Liver (tissue), 9 donors: ENCODE results near the gene MAP3K3. TPM values are rescaled to one million over a fixed set of nuclear protein-coding genes. Genes with fewer than 3 reads are reported as not detected.
A peak's percentile ranks its signal among the peaks of the same experiment; 100 is the strongest.

Experiments
- DNase-seq: peaks from one replicate; pipeline ENCODE4 v3.0.0-alpha.2; 2017; ENCODE audit warnings: low spot score
- H3K27ac ChIP-seq, 2 donors: one replicate each; pipeline ENCODE4 v1.7.0; 2013; ENCODE audit warnings: inconsistent platforms in 2 of 2, low read length in 2 of 2, control low read depth in 1 of 2, low read depth in 1 of 2, mild to moderate bottlenecking in 1 of 2
- H3K27me3 ChIP-seq, 4 donors: one replicate each; pipeline versions ENCODE4 v1.6.1 to v1.7.0; 2013; ENCODE audit warnings: low read length in 3 of 4, inconsistent platforms in 1 of 4, mild to moderate bottlenecking in 1 of 4, moderate library complexity in 1 of 4; ENCODE audit not compliant: control insufficient read depth in 4 of 4, insufficient read depth in 4 of 4
- H3K36me3 ChIP-seq, 4 donors: one replicate each; pipeline versions ENCODE4 v1.6.1 to v1.7.0; 2013; ENCODE audit warnings: low read length in 3 of 4, mild to moderate bottlenecking in 3 of 4, low read depth in 1 of 4, moderate library complexity in 1 of 4; ENCODE audit not compliant: control insufficient read depth in 4 of 4, insufficient read depth in 3 of 4
- H3K4me1 ChIP-seq, 4 donors: one replicate each; pipeline versions ENCODE4 v1.6.1 to v1.7.0; 2013; ENCODE audit warnings: low read length in 3 of 4, mild to moderate bottlenecking in 3 of 4, moderate library complexity in 1 of 4; ENCODE audit not compliant: control insufficient read depth in 4 of 4, insufficient read depth in 4 of 4
- H3K4me3 ChIP-seq, 3 donors: one replicate each; pipeline versions ENCODE4 v1.6.1 to v1.7.0; 2013; ENCODE audit warnings: low read length in 3 of 3, control low read depth in 1 of 3, low read depth in 1 of 3, mild to moderate bottlenecking in 1 of 3
- H3K9ac ChIP-seq, 2 donors: one replicate each; pipeline ENCODE4 v1.7.0; 2013; ENCODE audit warnings: low read length in 2 of 2, mild to moderate bottlenecking in 2 of 2, moderate library complexity in 2 of 2, control low read depth in 1 of 2, low read depth in 1 of 2
- H3K9me3 ChIP-seq, 4 donors: one replicate each; pipeline versions ENCODE4 v1.6.1 to v1.7.0; 2013; ENCODE audit warnings: low read length in 3 of 4; ENCODE audit not compliant: control insufficient read depth in 4 of 4
- EGR1 ChIP-seq, 2 donors: IDR thresholded peaks; 2 replicates each; pipeline ENCODE4 v1.6.1; 2016 to 2018; ENCODE audit warnings: antibody characterized with exemption in 2 of 2, low read depth in 2 of 2
- FOXA1 ChIP-seq: IDR thresholded peaks from 2 replicates; pipeline ENCODE4 v1.6.1; 2016; ENCODE audit warnings: antibody characterized with exemption
- FOXA2 ChIP-seq: IDR thresholded peaks from 2 replicates; pipeline ENCODE4 v1.6.1; 2016; ENCODE audit warnings: antibody characterized with exemption
- GABPA ChIP-seq, 2 donors: IDR thresholded peaks in 1 of 2; conservative IDR thresholded peaks in 1 of 2; 2 replicates each; pipeline ENCODE4 v1.6.1; 2016; ENCODE audit warnings: antibody characterized with exemption in 2 of 2, mild to moderate bottlenecking in 1 of 2, moderate library complexity in 1 of 2
- HNF4A ChIP-seq, 2 donors: conservative IDR thresholded peaks; 2 replicates each; pipeline ENCODE4 v1.6.1; 2016; ENCODE audit warnings: antibody characterized with exemption in 2 of 2, mild to moderate bottlenecking in 2 of 2
- HNF4G ChIP-seq: IDR thresholded peaks from 2 replicates; pipeline ENCODE4 v1.6.1; 2016; ENCODE audit warnings: antibody characterized with exemption
- JUND ChIP-seq, 2 donors: IDR thresholded peaks; 2 replicates each; pipeline ENCODE4 v1.6.1; 2016; ENCODE audit warnings: antibody characterized with exemption in 2 of 2
- NR2F2 ChIP-seq: IDR thresholded peaks from 2 replicates; pipeline ENCODE4 v1.6.1; 2016; ENCODE audit warnings: antibody characterized with exemption
- RAD21 ChIP-seq, 2 donors: IDR thresholded peaks; 2 replicates each; pipeline ENCODE4 v1.6.1; 2016; ENCODE audit warnings: antibody characterized with exemption in 2 of 2, mild to moderate bottlenecking in 2 of 2
- RXRA ChIP-seq, 2 donors: IDR thresholded peaks; 2 replicates each; pipeline ENCODE4 v1.6.1; 2017 to 2018; ENCODE audit warnings: antibody characterized with exemption in 2 of 2, mild to moderate bottlenecking in 1 of 2
- SP1 ChIP-seq: IDR thresholded peaks from 2 replicates; pipeline ENCODE4 v1.6.1; 2018; ENCODE audit warnings: antibody characterized with exemption, mild to moderate bottlenecking
- TAF1 ChIP-seq: conservative IDR thresholded peaks from 2 replicates; pipeline ENCODE4 v1.6.1; 2016; ENCODE audit warnings: antibody characterized with exemption, mild to moderate bottlenecking
- YY1 ChIP-seq: IDR thresholded peaks from 2 replicates; pipeline ENCODE4 v1.6.1; 2016; ENCODE audit warnings: antibody characterized with exemption, mild to moderate bottlenecking
- WGBS: extraction: QIAGEN DNeasy Blood & Tissue Kit; methylation state at CpG from one replicate; pipeline ENCODE4 v1.1.7; 2013; 5-methylcytosine and 5-hydroxymethylcytosine counted together
- polyA plus RNA-seq, 2 donors: library from polyadenylated mRNA; stranded (reverse) in 1 of 2; unstranded in 1 of 2; fragments of 200-250 nt in 1 of 2; fragments of >200 nt in 1 of 2; fragmentation: Nextera tagmentation in 1 of 2; extraction: Ambion mirVana in 1 of 2; gene quantifications; one replicate each; pipeline versions ENCODE4 v1.2.1 to v1.2.3, GENCODE V29; 2013 to 2015
- total RNA-seq, 2 donors: library from RNA; depleted of rRNA; stranded (reverse); fragments of >200 nt; gene quantifications; one replicate each; pipeline ENCODE4 v1.2.3, GENCODE V29; 2014
- TF ChIP-seq, protein P1 (sequence below): fragments of 150-350 bp; IDR thresholded peaks from 2 replicates; pipeline ENCODE4 v1.5.1; 2017; ENCODE audit warnings: improper control_type of control experiment, low read depth, low read length; ENCODE audit not compliant: missing input control
- TF ChIP-seq, protein P2 (sequence below): IDR thresholded peaks from 2 replicates; pipeline ENCODE4 v1.6.1; 2016; ENCODE audit warnings: antibody characterized with exemption, mild to moderate bottlenecking
- TF ChIP-seq, protein P3 (sequence below): IDR thresholded peaks from 2 replicates; pipeline ENCODE4 v1.6.1; 2016; ENCODE audit warnings: antibody characterized with exemption
- TF ChIP-seq, protein P4 (sequence below): IDR thresholded peaks from 2 replicates; pipeline ENCODE4 v1.6.1; 2016; ENCODE audit warnings: antibody characterized with exemption
- TF ChIP-seq, protein P5 (sequence below): IDR thresholded peaks from 2 replicates; pipeline ENCODE4 v1.6.1; 2016; ENCODE audit warnings: antibody characterized with exemption
- donor health status: healthy.
- donor health status: healthy.
- donor health status: healthy.
- donor health status: healthy.
- donor health status: healthy.

The MAP3K3 gene
- total and polyA plus RNA-seq, 4 donors: 3.9 to 28.7 (median 11.0) TPM

DNA sequence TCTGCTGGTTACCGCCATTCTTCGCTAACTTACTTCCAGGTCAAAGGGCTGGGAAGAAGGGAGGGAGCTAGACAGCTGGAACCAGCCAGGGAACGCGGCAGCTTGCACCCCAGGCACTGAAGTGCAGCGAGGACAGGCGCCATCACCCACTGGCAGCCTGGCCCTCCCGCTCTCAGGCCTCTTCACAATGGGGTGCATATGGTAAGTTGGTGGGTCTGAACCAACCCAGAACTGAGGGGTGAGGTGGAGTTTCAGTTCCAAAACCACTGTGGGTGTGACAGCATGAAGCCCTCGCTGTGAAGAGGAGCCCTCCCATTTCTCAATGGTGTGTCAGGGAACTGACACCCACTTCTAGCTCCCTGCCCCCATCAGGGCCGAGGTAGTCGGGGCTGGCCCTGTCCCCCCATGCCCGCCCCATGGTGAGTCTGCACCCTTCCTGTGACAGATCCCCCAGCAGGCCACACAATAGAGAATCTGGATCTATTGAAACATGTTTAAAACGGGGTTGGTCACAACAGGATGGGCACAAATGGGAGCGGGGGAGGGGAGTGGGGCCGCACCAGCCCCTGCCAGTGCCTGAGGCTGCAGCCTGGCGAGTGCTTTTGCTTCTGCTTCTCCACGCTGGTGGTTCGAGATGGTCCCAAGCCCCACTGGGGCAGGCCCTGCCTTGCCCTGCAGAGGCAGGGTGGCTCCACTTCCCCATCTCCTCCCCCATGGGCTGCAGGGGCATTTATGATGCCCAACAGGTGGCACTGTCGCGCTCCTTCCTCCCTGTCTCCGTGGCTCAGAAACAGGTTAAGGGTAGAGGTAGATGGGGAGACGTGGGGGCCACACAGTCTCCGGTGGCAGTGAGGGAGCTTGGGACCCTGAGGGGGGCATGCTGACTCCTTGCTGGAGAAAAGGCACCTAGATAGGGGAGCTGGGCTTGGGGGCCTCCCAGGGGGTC lies 75.4 kb downstream of the MAP3K3 start:
- TF ChIP-seq HNF4A (conservative IDR thresholded peaks at IDR 0.05) (no peak), RAD21 (IDR thresholded peaks at IDR 0.05) (peak; percentile 61 to 74), TAF1 (no peak), YY1 (no peak)
- TF ChIP-seq, protein P1, sequence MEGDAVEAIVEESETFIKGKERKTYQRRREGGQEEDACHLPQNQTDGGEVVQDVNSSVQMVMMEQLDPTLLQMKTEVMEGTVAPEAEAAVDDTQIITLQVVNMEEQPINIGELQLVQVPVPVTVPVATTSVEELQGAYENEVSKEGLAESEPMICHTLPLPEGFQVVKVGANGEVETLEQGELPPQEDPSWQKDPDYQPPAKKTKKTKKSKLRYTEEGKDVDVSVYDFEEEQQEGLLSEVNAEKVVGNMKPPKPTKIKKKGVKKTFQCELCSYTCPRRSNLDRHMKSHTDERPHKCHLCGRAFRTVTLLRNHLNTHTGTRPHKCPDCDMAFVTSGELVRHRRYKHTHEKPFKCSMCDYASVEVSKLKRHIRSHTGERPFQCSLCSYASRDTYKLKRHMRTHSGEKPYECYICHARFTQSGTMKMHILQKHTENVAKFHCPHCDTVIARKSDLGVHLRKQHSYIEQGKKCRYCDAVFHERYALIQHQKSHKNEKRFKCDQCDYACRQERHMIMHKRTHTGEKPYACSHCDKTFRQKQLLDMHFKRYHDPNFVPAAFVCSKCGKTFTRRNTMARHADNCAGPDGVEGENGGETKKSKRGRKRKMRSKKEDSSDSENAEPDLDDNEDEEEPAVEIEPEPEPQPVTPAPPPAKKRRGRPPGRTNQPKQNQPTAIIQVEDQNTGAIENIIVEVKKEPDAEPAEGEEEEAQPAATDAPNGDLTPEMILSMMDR: peak; percentile 46
- peaks cover 14 to 34% (median 21%) of the 10 kb centered on the region in 4 donors for H3K4me1 ChIP-seq
- peak overlapping the region in 2 of 3 donors; percentile 48 to 66 for H3K4me3 ChIP-seq
- peak; percentile 55 for DNase-seq
- no peaks in the 10 kb centered on the region for H3K9me3 ChIP-seq
- peak overlapping the region in 1 of 2 donors; percentile 54 for H3K27ac ChIP-seq
- H3K27me3 ChIP-seq: no peaks in the 10 kb centered on the region
- no peak overlapping the region for H3K9ac ChIP-seq
- peaks cover 6 to 16% (median 9%) of the 10 kb centered on the region in 4 donors for H3K36me3 ChIP-seq
- 63% methylated on average over 22 of the region's 22 CpGs for WGBS

DNA sequence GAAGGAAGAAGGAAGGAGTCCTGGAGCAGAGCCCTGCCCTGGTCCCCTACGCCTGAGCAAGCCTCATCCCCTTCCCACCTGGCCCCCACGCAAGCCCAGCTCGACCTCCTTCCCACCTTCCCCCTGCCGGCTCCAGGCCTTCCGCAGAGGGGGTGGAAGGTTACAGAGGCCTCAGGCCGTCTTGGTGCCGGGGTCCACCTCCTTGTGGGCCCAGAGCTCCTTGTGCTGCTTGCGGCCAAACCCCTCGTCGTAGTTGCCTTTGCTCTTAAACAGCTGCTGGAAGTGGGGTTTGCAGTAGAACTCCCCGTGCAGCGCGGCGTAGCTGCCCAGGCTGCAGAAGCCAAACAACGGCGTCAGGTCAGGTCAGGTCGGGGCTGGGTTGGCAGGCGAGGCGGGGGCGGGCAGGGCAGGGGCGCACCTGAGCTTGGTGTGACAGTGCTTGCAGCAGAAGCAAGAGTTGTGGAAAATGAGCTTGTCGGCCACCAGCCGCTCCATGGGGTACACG lies 76.2 kb downstream of the MAP3K3 start:
- DNase-seq: no peak
- H3K36me3 ChIP-seq: peaks cover 0 to 11% (median 6%) of the 10 kb centered on the region in 4 donors
- TF ChIP-seq, protein P2, sequence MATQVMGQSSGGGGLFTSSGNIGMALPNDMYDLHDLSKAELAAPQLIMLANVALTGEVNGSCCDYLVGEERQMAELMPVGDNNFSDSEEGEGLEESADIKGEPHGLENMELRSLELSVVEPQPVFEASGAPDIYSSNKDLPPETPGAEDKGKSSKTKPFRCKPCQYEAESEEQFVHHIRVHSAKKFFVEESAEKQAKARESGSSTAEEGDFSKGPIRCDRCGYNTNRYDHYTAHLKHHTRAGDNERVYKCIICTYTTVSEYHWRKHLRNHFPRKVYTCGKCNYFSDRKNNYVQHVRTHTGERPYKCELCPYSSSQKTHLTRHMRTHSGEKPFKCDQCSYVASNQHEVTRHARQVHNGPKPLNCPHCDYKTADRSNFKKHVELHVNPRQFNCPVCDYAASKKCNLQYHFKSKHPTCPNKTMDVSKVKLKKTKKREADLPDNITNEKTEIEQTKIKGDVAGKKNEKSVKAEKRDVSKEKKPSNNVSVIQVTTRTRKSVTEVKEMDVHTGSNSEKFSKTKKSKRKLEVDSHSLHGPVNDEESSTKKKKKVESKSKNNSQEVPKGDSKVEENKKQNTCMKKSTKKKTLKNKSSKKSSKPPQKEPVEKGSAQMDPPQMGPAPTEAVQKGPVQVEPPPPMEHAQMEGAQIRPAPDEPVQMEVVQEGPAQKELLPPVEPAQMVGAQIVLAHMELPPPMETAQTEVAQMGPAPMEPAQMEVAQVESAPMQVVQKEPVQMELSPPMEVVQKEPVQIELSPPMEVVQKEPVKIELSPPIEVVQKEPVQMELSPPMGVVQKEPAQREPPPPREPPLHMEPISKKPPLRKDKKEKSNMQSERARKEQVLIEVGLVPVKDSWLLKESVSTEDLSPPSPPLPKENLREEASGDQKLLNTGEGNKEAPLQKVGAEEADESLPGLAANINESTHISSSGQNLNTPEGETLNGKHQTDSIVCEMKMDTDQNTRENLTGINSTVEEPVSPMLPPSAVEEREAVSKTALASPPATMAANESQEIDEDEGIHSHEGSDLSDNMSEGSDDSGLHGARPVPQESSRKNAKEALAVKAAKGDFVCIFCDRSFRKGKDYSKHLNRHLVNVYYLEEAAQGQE: no peak
- no peak for TF ChIP-seq GABPA (IDR thresholded peaks at IDR 0.05 in 1 of 2, conservative IDR thresholded peaks at IDR 0.05 in 1 of 2)
- no peak for TF ChIP-seq RAD21 (IDR thresholded peaks at IDR 0.05)
- no peak for TF ChIP-seq FOXA1
- TF ChIP-seq HNF4G: no peak
- no peak for TF ChIP-seq FOXA2
- no peak for TF ChIP-seq HNF4A (conservative IDR thresholded peaks at IDR 0.05)
- TF ChIP-seq, protein P3, sequence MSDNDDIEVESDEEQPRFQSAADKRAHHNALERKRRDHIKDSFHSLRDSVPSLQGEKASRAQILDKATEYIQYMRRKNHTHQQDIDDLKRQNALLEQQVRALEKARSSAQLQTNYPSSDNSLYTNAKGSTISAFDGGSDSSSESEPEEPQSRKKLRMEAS: no peak
- TF ChIP-seq RXRA (IDR thresholded peaks at IDR 0.05): no peak
- no peak for TF ChIP-seq JUND (IDR thresholded peaks at IDR 0.05)
- TF ChIP-seq, protein P1: no peak
- TF ChIP-seq, protein P4, sequence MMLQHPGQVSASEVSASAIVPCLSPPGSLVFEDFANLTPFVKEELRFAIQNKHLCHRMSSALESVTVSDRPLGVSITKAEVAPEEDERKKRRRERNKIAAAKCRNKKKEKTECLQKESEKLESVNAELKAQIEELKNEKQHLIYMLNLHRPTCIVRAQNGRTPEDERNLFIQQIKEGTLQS: no peak
- TF ChIP-seq, protein P5, sequence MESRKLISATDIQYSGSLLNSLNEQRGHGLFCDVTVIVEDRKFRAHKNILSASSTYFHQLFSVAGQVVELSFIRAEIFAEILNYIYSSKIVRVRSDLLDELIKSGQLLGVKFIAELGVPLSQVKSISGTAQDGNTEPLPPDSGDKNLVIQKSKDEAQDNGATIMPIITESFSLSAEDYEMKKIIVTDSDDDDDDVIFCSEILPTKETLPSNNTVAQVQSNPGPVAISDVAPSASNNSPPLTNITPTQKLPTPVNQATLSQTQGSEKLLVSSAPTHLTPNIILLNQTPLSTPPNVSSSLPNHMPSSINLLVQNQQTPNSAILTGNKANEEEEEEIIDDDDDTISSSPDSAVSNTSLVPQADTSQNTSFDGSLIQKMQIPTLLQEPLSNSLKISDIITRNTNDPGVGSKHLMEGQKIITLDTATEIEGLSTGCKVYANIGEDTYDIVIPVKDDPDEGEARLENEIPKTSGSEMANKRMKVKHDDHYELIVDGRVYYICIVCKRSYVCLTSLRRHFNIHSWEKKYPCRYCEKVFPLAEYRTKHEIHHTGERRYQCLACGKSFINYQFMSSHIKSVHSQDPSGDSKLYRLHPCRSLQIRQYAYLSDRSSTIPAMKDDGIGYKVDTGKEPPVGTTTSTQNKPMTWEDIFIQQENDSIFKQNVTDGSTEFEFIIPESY: no peak
- TF ChIP-seq EGR1 (IDR thresholded peaks at IDR 0.05; ENCODE audit: low read depth in 2 of 2): no peak
- no peak for TF ChIP-seq NR2F2
- TF ChIP-seq SP1: no peak
- H3K4me3 ChIP-seq: peak overlapping the region in 2 of 3 donors; percentile 48 to 66
- peaks cover 14 to 34% (median 21%) of the 10 kb centered on the region in 4 donors for H3K4me1 ChIP-seq
- no peaks in the 10 kb centered on the region for H3K27me3 ChIP-seq
- H3K9me3 ChIP-seq: no peaks in the 10 kb centered on the region
- WGBS: 20% methylated on average over 24 of the region's 24 CpGs
- H3K27ac ChIP-seq: peak overlapping the region; percentile 29 to 54
- H3K9ac ChIP-seq: no peak overlapping the region
